Measurements from ENCODE around the gene COPZ2.
A peak's percentile ranks its signal among the peaks of the same experiment; 100 is the strongest.

Gene COPZ2

DNA sequence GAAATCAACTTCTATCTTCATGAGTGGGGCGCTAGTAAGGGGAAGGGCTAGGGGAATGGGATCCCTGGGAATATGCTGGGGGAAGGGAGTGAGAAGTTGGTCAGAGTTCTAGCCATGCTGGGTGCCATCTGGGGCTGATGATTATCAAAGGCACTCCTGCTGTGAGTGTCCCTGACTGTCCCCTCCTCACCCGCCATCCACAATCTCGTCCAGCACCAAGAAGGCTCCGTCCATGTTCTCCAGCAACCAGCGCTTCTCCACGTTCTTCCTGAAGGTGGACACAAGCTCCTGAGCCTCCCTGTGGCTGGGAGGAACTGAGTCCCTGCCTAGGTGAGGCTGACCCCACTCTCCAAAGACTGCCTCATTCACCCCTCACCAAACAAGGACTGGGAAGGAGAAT is 5.6 kb downstream of the COPZ2 start:
- no peaks in the 10 kb centered on the region for H3K36me3 ChIP-seq (ENCODE audit: control insufficient read depth, insufficient read depth, low read length)
- TF ChIP-seq, protein P1, sequence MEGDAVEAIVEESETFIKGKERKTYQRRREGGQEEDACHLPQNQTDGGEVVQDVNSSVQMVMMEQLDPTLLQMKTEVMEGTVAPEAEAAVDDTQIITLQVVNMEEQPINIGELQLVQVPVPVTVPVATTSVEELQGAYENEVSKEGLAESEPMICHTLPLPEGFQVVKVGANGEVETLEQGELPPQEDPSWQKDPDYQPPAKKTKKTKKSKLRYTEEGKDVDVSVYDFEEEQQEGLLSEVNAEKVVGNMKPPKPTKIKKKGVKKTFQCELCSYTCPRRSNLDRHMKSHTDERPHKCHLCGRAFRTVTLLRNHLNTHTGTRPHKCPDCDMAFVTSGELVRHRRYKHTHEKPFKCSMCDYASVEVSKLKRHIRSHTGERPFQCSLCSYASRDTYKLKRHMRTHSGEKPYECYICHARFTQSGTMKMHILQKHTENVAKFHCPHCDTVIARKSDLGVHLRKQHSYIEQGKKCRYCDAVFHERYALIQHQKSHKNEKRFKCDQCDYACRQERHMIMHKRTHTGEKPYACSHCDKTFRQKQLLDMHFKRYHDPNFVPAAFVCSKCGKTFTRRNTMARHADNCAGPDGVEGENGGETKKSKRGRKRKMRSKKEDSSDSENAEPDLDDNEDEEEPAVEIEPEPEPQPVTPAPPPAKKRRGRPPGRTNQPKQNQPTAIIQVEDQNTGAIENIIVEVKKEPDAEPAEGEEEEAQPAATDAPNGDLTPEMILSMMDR (IDR thresholded peaks at IDR 0.05; ENCODE audit: insufficient read depth, low read length, poor library complexity, severe bottlenecking), result no peak
- no peak overlapping the region for H3K4me3 ChIP-seq (replicated peaks; ENCODE audit: low read depth, low read length)
- DNase-seq (ENCODE audit: extremely low read depth, insufficient read length), result no peak
- H3K27me3 ChIP-seq (replicated peaks; ENCODE audit: control insufficient read depth, insufficient read depth, low read length), result no peaks in the 10 kb centered on the region; the same call in 1 of the 2 replicates

DNA sequence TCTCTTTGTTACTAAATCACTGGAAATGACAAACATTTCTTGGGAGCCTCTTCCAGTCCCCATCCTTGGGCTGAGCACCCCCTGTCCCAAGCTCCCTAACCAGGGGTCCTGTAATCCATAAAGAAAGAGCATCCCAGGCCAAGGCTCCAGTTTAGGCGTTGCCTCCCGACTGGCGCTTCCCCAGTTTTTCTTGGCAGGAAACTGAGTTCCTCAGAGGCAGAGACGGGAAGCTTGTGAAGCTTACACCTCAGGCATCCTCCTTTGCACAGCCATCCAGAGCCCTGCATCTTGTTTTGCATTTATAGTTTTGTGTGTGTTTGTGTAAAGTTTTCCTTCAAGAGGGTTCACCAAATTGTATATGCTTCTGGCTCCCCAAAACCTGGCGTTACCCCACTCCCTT is 7.1 kb downstream of the COPZ2 start:
- Histone ChIP-seq H3K36me3 (ENCODE audit: control insufficient read depth, insufficient read depth, low read length) (no peaks in the 10 kb centered on the region), H3K4me3 (replicated peaks; ENCODE audit: low read depth, low read length) (no peak overlapping the region), H3K27me3 (replicated peaks; ENCODE audit: control insufficient read depth, insufficient read depth, low read length) (no peaks in the 10 kb centered on the region; the same call in 1 of the 2 replicates)
- no peak for DNase-seq (ENCODE audit: extremely low read depth, insufficient read length)
- TF ChIP-seq, protein P1 (IDR thresholded peaks at IDR 0.05; ENCODE audit: insufficient read depth, low read length, poor library complexity, severe bottlenecking), result no peak

GRCh38 chr17:48028736-48029135 is 8.9 kb downstream of the COPZ2 start:
- Histone ChIP-seq H3K4me3 (replicated peaks; ENCODE audit: low read depth, low read length) (no peak overlapping the region), H3K27me3 (replicated peaks; ENCODE audit: control insufficient read depth, insufficient read depth, low read length) (no peaks in the 10 kb centered on the region; the same call in 1 of the 2 replicates), H3K36me3 (ENCODE audit: control insufficient read depth, insufficient read depth, low read length) (no peaks in the 10 kb centered on the region)
- TF ChIP-seq, protein P1 (IDR thresholded peaks at IDR 0.05; ENCODE audit: insufficient read depth, low read length, poor library complexity, severe bottlenecking), result no peak
- no peak for DNase-seq (ENCODE audit: extremely low read depth, insufficient read length)

- Histone ChIP-seq H3K36me3 (ENCODE audit: control insufficient read depth, insufficient read depth, low read length) (no peaks in the 10 kb centered on the region), H3K27me3 (replicated peaks; ENCODE audit: control insufficient read depth, insufficient read depth, low read length) (no peaks in the 10 kb centered on the region; the same call in 1 of the 2 replicates), H3K4me3 (replicated peaks; ENCODE audit: low read depth, low read length) (no peak overlapping the region)
- DNase-seq (ENCODE audit: extremely low read depth, insufficient read length), result no peak
- TF ChIP-seq, protein P1 (IDR thresholded peaks at IDR 0.05; ENCODE audit: insufficient read depth, low read length, poor library complexity, severe bottlenecking), result no peak
Measured at GRCh38 chr17:48027322-48027981, 10.1 kb downstream of the COPZ2 start.

GRCh38 chr17:48026502-48027321 is 10.9 kb downstream of the COPZ2 start:
- DNase-seq (ENCODE audit: extremely low read depth, insufficient read length), result peak; percentile 74
- TF ChIP-seq, protein P1 (IDR thresholded peaks at IDR 0.05; ENCODE audit: insufficient read depth, low read length, poor library complexity, severe bottlenecking), result peak; percentile 94
- H3K4me3 ChIP-seq (replicated peaks; ENCODE audit: low read depth, low read length), result no peak overlapping the region
- no peaks in the 10 kb centered on the region for H3K36me3 ChIP-seq (ENCODE audit: control insufficient read depth, insufficient read depth, low read length)
- no peaks in the 10 kb centered on the region; the same call in 1 of the 2 replicates for H3K27me3 ChIP-seq (replicated peaks; ENCODE audit: control insufficient read depth, insufficient read depth, low read length)

Measured in GM06990 (cell line).